Stimulated activated CD8-positive, alpha-beta memory T cell treated with anti-CD3 and anti-CD28 coated beads, Interleukin-12 subunit alpha, Interleukin-12 subunit beta, amount 100 ng/mL, for 24 hours (primary cell): ENCODE measurements around the gene ARHGEF4.
A peak's percentile ranks its signal among the peaks of the same experiment; 100 is the strongest.

Experiments used
- DNase-seq: peaks from one replicate; pipeline ENCODE4 v3.0.0-alpha.2; 2020; ENCODE audit errors: extremely low read depth

ARHGEF4 gene

GRCh38 chr2:130818809-130819208, 17.9 kb upstream of the ARHGEF4 start:
- DNase-seq = no peak

- DNase-seq = no peak
These were observed 17.5 kb upstream of the ARHGEF4 start for GRCh38 chr2:130819226-130819607.

- no peak for DNase-seq
These were observed 17.0 kb upstream of the ARHGEF4 start for GRCh38 chr2:130819608-130820278.

GRCh38 chr2:130820279-130820861, 16.3 kb upstream of the ARHGEF4 start:
- DNase-seq = no peak

DNA sequence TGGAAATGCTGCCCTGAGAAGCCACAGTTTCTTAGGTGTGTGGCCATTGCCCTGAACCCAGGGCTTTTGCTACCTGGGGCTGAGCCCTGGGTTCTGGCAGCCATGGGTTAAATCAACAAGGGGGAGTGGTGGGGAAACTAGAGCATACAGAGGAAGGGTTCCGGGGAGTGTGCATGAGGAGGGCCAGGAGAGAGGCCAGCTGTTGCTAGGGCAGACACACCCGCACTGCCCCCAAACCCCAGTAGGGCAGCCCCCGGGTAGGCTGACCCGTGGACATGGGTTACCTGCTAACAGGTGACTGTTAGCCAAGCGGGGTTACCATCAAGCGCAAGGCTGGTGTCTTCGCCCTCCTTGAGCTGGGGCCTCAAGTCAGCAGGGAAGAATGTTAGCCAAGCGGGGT, 14.8 kb upstream of the ARHGEF4 start:
- DNase-seq = no peak

DNA sequence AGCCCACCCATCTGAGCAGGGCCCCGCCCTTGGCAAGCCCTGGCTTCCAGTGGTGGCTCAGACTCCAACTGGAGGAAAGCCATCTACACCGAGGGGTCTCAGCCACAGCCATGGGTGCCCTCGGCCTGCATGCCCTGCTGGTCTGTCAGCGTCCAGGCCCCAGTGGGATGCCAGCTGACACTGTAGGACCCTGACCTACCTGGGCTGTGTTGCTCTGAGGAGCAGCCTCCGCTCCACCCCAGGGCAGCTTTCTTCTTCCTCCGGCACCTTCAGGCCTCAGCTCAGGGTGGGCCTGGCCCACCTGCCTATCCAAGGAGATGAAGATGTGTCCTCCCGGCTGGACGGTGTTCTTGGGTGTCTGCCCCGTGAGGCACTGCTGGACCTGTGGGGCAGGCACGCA, 13.9 kb upstream of the ARHGEF4 start:
- no peak for DNase-seq

- DNase-seq = no peak
These were observed 13.4 kb upstream of the ARHGEF4 start for GRCh38 chr2:130823171-130823885.

- no peak for DNase-seq
These were observed 12.7 kb upstream of the ARHGEF4 start for GRCh38 chr2:130823886-130824491.

GRCh38 chr2:130824492-130825061, 12.1 kb upstream of the ARHGEF4 start:
- DNase-seq = peak; percentile 43

DNA sequence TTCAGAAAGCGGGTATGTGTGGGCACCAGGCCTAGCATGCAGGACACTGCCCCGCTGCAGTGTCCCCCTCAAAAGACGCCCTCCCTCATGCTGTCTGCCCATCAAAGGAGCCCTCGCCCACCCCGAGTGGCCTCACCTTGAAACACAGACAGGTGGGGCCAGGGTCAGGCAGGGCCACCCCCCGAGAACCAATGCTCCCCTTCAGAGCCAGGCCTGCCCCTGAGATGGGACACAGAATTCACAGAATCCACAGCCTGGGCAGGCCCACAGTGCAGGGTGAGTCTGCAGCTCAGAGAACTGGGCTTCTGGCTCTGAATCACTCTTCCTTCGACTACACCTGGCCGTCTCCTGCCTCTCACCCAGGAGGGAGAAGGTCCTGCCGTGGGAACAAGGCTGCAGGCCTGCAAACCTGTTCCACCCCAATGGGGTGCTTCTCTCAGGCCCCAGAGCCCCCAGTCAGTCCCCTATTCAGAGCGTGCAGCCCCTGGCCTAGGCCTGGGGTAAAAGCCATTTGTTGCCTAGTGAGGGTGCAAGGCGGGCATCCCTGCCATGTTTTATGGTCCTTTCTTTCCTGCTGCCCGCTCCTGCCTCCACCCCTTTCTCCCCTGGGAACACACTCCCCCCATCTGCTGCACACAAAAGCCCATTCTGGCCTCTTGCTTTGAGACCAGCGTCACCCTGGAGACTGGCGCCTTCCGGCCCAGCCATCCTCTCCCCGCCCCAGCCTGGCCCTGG, 11.3 kb upstream of the ARHGEF4 start:
- no peak for DNase-seq

GRCh38 chr2:130825966-130826253, 10.8 kb upstream of the ARHGEF4 start:
- no peak for DNase-seq

DNA sequence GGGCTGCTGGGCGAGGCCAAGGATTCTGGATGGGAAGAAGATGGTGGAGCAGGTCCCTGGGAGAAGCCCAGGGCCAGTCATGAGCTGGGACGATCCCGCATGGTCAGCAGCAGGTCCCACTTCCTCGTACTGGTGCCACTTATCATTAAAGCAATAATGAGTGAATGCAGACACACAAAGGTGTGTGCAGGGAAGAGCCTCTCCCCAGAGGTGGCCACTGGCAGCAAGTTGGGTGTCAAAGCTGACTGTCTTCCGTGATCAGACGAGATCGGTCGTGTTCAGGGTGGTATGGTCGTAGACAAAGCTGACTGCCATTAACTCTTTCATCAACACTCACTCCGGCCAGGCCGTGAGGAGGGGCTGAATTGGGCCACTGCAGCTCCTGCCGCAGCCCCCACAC, 10.3 kb upstream of the ARHGEF4 start:
- no peak for DNase-seq

GRCh38 chr2:130826821-130827501, 9.8 kb upstream of the ARHGEF4 start:
- DNase-seq = no peak

- no peak for DNase-seq
These were observed 9.0 kb upstream of the ARHGEF4 start for GRCh38 chr2:130827502-130828251.

- no peak for DNase-seq
These were observed 8.3 kb upstream of the ARHGEF4 start for GRCh38 chr2:130828461-130828860.

- no peak for DNase-seq
These were observed 7.7 kb upstream of the ARHGEF4 start for GRCh38 chr2:130829015-130829414.

- DNase-seq = no peak
These were observed 6.2 kb upstream of the ARHGEF4 start for GRCh38 chr2:130830538-130830937.

DNA sequence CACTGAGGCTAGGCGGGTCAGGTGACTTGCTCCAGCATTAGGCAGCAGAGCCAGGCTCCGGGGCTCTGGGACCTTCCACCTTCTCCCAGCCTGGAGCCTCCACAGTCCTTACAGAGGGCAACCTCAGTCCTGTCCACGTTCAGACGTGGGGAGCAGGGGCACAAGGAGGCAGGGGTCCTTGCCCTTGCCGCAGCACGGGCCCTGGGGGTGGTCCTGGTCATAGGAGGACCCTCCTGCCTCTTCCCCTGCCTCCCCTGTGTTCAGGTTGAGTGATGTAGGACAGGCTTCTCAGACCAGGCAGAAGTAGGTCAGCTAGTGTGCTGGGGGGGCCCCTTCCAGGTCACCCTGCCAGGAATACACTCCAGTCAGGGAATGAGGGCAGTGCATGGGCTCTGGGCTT, 5.4 kb upstream of the ARHGEF4 start:
- DNase-seq = no peak

GRCh38 chr2:130832296-130832940, 4.3 kb upstream of the ARHGEF4 start:
- DNase-seq = no peak
